Neural cell (in vitro differentiated cells): ENCODE data around the gene CPN1. TPM values are rescaled to one million over a fixed set of nuclear protein-coding genes. Genes with fewer than 3 reads are reported as not detected.

ENCODE experiments used
- H2AFZ ChIP-seq: fragments of 200-600, 300-800 bp; sonication (generic), shearing (Covaris generic); 2 replicates; pipeline ENCODE4 v1.6.0; 2014; ENCODE audit warnings: low read depth, mild to moderate bottlenecking, antibody characterized with exemption, low read length, moderate library complexity
- H3F3A ChIP-seq: fragments of 200-600 bp; shearing (Covaris generic); 2 replicates; pipeline ENCODE4 v1.6.1; 2016; ENCODE audit warnings: mild to moderate bottlenecking, moderate library complexity, mixed read lengths, antibody characterized with exemption, low read length; ENCODE audit not compliant: insufficient read depth, poor library complexity, severe bottlenecking
- H3K27ac ChIP-seq: fragments of 200-600, 300-800 bp; sonication (generic), shearing (Covaris generic); 2 replicates; pipeline ENCODE4 v1.5.1; 2014; ENCODE audit warnings: mild to moderate bottlenecking, low read length, moderate library complexity
- H3K27me3 ChIP-seq: fragments of 300-800, 200-600 bp; sonication (generic), shearing (Covaris generic); 2 replicates; pipeline ENCODE4 v1.6.0; 2014; ENCODE audit warnings: mild to moderate bottlenecking, low read depth, low read length, moderate library complexity; ENCODE audit not compliant: insufficient read depth
- H3K36me3 ChIP-seq: fragments of 300-800, 200-600 bp; sonication (generic), shearing (Covaris generic); 2 replicates; pipeline ENCODE4 v1.5.1; 2014; ENCODE audit warnings: mild to moderate bottlenecking, antibody characterized with exemption, low read length, moderate library complexity; ENCODE audit not compliant: insufficient read depth
- H3K4me2 ChIP-seq: fragments of 300-800, 200-600 bp; sonication (generic), shearing (Covaris generic); 2 replicates; pipeline ENCODE4 v1.6.0; 2014; ENCODE audit warnings: mild to moderate bottlenecking, low read length
- H3K4me3 ChIP-seq: fragments of 300-800, 200-600 bp; sonication (generic), shearing (Covaris generic); 2 replicates; pipeline ENCODE4 v1.5.1; 2014; ENCODE audit warnings: mild to moderate bottlenecking, low read length, moderate library complexity
- H3K79me2 ChIP-seq: fragments of 200-600 bp; shearing (Covaris generic); replicated peaks from 2 replicates; pipeline ENCODE4 v1.6.0; 2014; ENCODE audit warnings: mild to moderate bottlenecking, low read length, moderate library complexity; ENCODE audit not compliant: insufficient read depth
- H3K9ac ChIP-seq: fragments of 300-800, 200-600 bp; sonication (generic), shearing (Covaris generic); 2 replicates; pipeline ENCODE4 v1.6.1; 2016; ENCODE audit warnings: mild to moderate bottlenecking, low read length, mixed read lengths
- H3K9me2 ChIP-seq: fragments of 200-600 bp; shearing (Covaris generic); 2 replicates; pipeline ENCODE4 v1.6.1; 2016; ENCODE audit warnings: mild to moderate bottlenecking, low read length, mixed read lengths; ENCODE audit not compliant: insufficient read depth
- H3K9me3 ChIP-seq: fragments of 200-600, 300-800 bp; sonication (generic), shearing (Covaris generic); 2 replicates; pipeline ENCODE4 v1.6.1; 2016; ENCODE audit warnings: mild to moderate bottlenecking, mixed run types, low read length, moderate library complexity, mixed read lengths
- H4K20me1 ChIP-seq: fragments of 200-600 bp; shearing (Covaris generic); 2 replicates; pipeline ENCODE4 v1.6.1; 2016; ENCODE audit warnings: mild to moderate bottlenecking, mixed run types; ENCODE audit not compliant: insufficient read depth
- CTCF ChIP-seq: fragments of 450-650 bp; IDR thresholded peaks from 2 replicates; pipeline ENCODE4 v1.5.1; 2014; ENCODE audit warnings: antibody characterized with exemption, mild to moderate bottlenecking, moderate library complexity; ENCODE audit not compliant: poor library complexity, severe bottlenecking
- EP300 ChIP-seq: fragments of 450-650 bp; conservative IDR thresholded peaks from 2 replicates; pipeline ENCODE4 v1.6.1; 2014; ENCODE audit warnings: antibody characterized with exemption, mild to moderate bottlenecking, moderate library complexity; ENCODE audit not compliant: poor library complexity, severe bottlenecking
- EZH2 ChIP-seq: fragments of 200-600, 300-800 bp; shearing (Covaris generic), sonication (generic); IDR thresholded peaks from 2 replicates; pipeline ENCODE4 v1.6.1; 2014; ENCODE audit warnings: antibody characterized with exemption, low read length, borderline replicate concordance, mild to moderate bottlenecking; ENCODE audit not compliant: insufficient read depth, poor library complexity, severe bottlenecking
- MXI1 ChIP-seq: fragments of 450-650 bp; conservative IDR thresholded peaks from 2 replicates; pipeline ENCODE4 v1.6.1; 2014; ENCODE audit warnings: antibody characterized with exemption, mild to moderate bottlenecking; ENCODE audit not compliant: poor library complexity, severe bottlenecking
- POLR2AphosphoS5 ChIP-seq: IDR thresholded peaks from 2 replicates; pipeline ENCODE4 v1.6.1; 2012
- RAD21 ChIP-seq: fragments of 450-650 bp; conservative IDR thresholded peaks from 2 replicates; pipeline ENCODE4 v1.6.1; 2014; ENCODE audit warnings: antibody characterized with exemption, mild to moderate bottlenecking, moderate library complexity
- REST ChIP-seq: IDR thresholded peaks from 2 replicates; pipeline ENCODE4 v1.6.1; 2012; ENCODE audit warnings: borderline replicate concordance
- SMC3 ChIP-seq: fragments of 450-650 bp; conservative IDR thresholded peaks from 2 replicates; pipeline ENCODE4 v1.6.1; 2014; ENCODE audit warnings: antibody characterized with exemption, mild to moderate bottlenecking, moderate library complexity; ENCODE audit not compliant: poor library complexity
- TAF1 ChIP-seq: IDR thresholded peaks from 2 replicates; pipeline ENCODE4 v1.6.1; 2012; ENCODE audit warnings: low read depth
- polyA plus RNA-seq: library from polyadenylated mRNA; depleted of rRNA; stranded (reverse); fragments of >200 nt; gene quantifications from 2 replicates; pipeline ENCODE4 v1.2.3, GENCODE V29; 2014

CPN1 gene
- polyA plus RNA-seq, 1 donor from 2014 or later = not detected

DNA sequence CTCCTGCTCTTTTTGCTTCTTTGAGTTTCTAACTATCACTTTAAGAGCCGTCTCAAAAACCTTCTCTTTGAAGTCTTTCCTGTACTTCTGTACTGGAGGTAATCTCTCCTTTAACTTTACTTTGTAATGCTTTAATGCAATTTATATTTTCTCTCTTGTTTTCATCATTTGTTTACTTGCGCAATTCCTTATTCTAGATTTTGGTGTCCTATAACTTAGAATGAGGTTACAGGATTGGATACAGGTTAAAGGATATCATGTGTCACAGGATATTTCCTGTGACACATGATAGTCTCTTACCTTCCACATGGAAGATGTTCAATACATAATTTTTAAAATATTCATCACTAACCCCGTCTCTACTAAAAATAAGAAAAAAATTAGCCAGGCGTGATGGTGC, 42.4 kb upstream of the CPN1 start:
- H3K9me2 ChIP-seq = no peaks in the 10 kb centered on the region
- no peaks in the 10 kb centered on the region for H3K36me3 ChIP-seq
- no peak overlapping the region for H3K4me2 ChIP-seq
- H3K27me3 ChIP-seq = no peaks in the 10 kb centered on the region
- H2AFZ ChIP-seq = no peak overlapping the region
- H3K9ac ChIP-seq = no peak overlapping the region
- no peaks in the 10 kb centered on the region for H4K20me1 ChIP-seq
- no peaks in the 10 kb centered on the region for H3K79me2 ChIP-seq
- no peak for TF ChIP-seq TAF1
- TF ChIP-seq POLR2AphosphoS5 = no peak
- H3K27ac ChIP-seq = no peak overlapping the region
- no peaks in the 10 kb centered on the region for H3K9me3 ChIP-seq
- no peaks in the 10 kb centered on the region for H3F3A ChIP-seq
- no peak overlapping the region for H3K4me3 ChIP-seq

DNA sequence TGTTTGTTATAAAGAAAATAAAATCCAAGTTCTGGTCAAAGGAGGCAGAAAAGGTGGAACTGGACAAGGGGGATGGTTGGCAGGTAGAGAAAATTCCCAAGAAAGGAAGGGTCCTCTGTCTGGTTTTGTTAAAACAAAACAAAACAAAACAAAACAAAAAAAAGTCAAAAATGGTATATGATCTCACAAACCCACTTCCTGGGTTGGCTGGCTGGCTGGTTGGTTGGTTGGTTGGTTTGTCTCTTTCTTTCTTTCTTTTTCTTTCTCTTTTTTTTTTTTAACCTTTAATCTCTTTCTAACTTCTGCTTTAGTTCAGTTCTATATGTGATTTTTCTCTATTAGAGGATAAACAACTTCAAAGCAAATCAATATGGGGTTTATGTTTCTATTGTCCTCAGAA, 41.1 kb upstream of the CPN1 start:
- Histone ChIP-seq H3K9ac (no peak overlapping the region), H3K79me2 (no peaks in the 10 kb centered on the region), H4K20me1 (no peaks in the 10 kb centered on the region), H3K36me3 (no peaks in the 10 kb centered on the region), H3K4me3 (no peak overlapping the region), H3K9me3 (no peaks in the 10 kb centered on the region), H2AFZ (no peak overlapping the region), H3K27ac (no peak overlapping the region), H3K4me2 (no peak overlapping the region), H3F3A (no peaks in the 10 kb centered on the region), H3K27me3 (no peaks in the 10 kb centered on the region), H3K9me2 (no peaks in the 10 kb centered on the region)
- TF ChIP-seq EP300 (no peak), MXI1 (no peak), TAF1 (no peak), SMC3 (no peak), RAD21 (no peak), CTCF (no peak), POLR2AphosphoS5 (no peak), REST (no peak), EZH2 (no peak)

GRCh38 chr10:100120550-100120949, 38.9 kb upstream of the CPN1 start:
- Histone ChIP-seq H3K4me2 (no peak overlapping the region), H3K9me2 (no peaks in the 10 kb centered on the region), H3K4me3 (no peak overlapping the region), H2AFZ (no peak overlapping the region), H3K9me3 (no peaks in the 10 kb centered on the region), H4K20me1 (no peaks in the 10 kb centered on the region), H3K79me2 (no peaks in the 10 kb centered on the region), H3K9ac (no peak overlapping the region), H3K27me3 (no peaks in the 10 kb centered on the region), H3F3A (no peaks in the 10 kb centered on the region), H3K36me3 (no peaks in the 10 kb centered on the region), H3K27ac (no peak overlapping the region)
- TF ChIP-seq MXI1 = no peak
- TF ChIP-seq REST = no peak
- no peak for TF ChIP-seq EZH2
- no peak for TF ChIP-seq SMC3
- TF ChIP-seq CTCF = no peak
